MM.1S (cell line): ENCODE results near the gene EIF4EBP2.

ENCODE experiments used
- DNase-seq: peaks from one replicate; pipeline ENCODE4 v3.0.0-alpha.2; 2015
- H2AFZ ChIP-seq: fragments of 300-600 bp; sonication (generic); 2 replicates; pipeline ENCODE4 v1.6.0; 2016; ENCODE audit warnings: antibody characterized with exemption, low read length
- H3F3A ChIP-seq: fragments of 300-600 bp; sonication (generic); 2 replicates; pipeline ENCODE4 v1.6.1; 2016; ENCODE audit warnings: mild to moderate bottlenecking, antibody characterized with exemption, low read length, moderate library complexity, mixed read lengths; ENCODE audit not compliant: insufficient read depth
- H3K27ac ChIP-seq: fragments of 300-600 bp; sonication (generic); 2 replicates; pipeline ENCODE4 v1.5.1; 2016; ENCODE audit warnings: mild to moderate bottlenecking, low read length
- H3K27me3 ChIP-seq: fragments of 300-600 bp; sonication (generic); replicated peaks from 2 replicates; pipeline ENCODE4 v1.6.0; 2016; ENCODE audit warnings: low read length; ENCODE audit not compliant: insufficient read depth
- H3K36me3 ChIP-seq: fragments of 300-600 bp; sonication (generic); replicated peaks from 2 replicates; pipeline ENCODE4 v1.6.1; 2016; ENCODE audit warnings: mild to moderate bottlenecking, low read length, mixed read lengths; ENCODE audit not compliant: insufficient read depth
- H3K4me1 ChIP-seq: fragments of 300-600 bp; sonication (generic); 2 replicates; pipeline ENCODE4 v1.6.1; 2016; ENCODE audit warnings: low read length, mixed read lengths
- H3K4me2 ChIP-seq: fragments of 300-600 bp; sonication (generic); 2 replicates; pipeline ENCODE4 v1.6.0; 2016; ENCODE audit warnings: low read depth, low read length
- H3K4me3 ChIP-seq: fragments of 300-600 bp; sonication (generic); 2 replicates; pipeline ENCODE4 v1.5.1; 2016; ENCODE audit warnings: low read length, mixed read lengths
- H3K79me2 ChIP-seq: fragments of 300-600 bp; sonication (generic); 2 replicates; pipeline ENCODE4 v1.6.1; 2016; ENCODE audit warnings: mixed run types, low read length, mixed read lengths
- H3K9ac ChIP-seq: fragments of 300-600 bp; sonication (generic); 2 replicates; pipeline ENCODE4 v1.6.1; 2016; ENCODE audit warnings: low read length, mixed read lengths
- H3K9me2 ChIP-seq: fragments of 300-600 bp; sonication (generic); replicated peaks from 2 replicates; pipeline ENCODE4 v1.6.1; 2016; ENCODE audit warnings: mild to moderate bottlenecking, low read length, mixed read lengths; ENCODE audit not compliant: insufficient read depth
- H3K9me3 ChIP-seq: fragments of 300-600 bp; sonication (generic); replicated peaks from 2 replicates; pipeline ENCODE4 v1.6.1; 2016; ENCODE audit warnings: mild to moderate bottlenecking, low read length, mixed read lengths; ENCODE audit not compliant: insufficient read depth
- H4K20me1 ChIP-seq: fragments of 300-600 bp; sonication (generic); 2 replicates; pipeline ENCODE4 v1.6.1; 2016; ENCODE audit warnings: mild to moderate bottlenecking, low read length, moderate library complexity, mixed read lengths; ENCODE audit not compliant: insufficient read depth
- CTCF ChIP-seq: fragments of 300-600 bp; sonication (generic); IDR thresholded peaks from 2 replicates; pipeline ENCODE4 v1.5.1; 2016; ENCODE audit warnings: antibody characterized with exemption, low read length, mixed read lengths
- EZH2 ChIP-seq: fragments of 300-600 bp; sonication (generic); optimal IDR thresholded peaks from 2 replicates; pipeline ENCODE3; 2017; ENCODE audit warnings: low read depth, mild to moderate bottlenecking, antibody characterized with exemption, low read length, mixed read lengths
- EZH2phosphoT487 ChIP-seq: fragments of 300-600 bp; sonication (generic); IDR thresholded peaks from 2 replicates; pipeline ENCODE4 v1.6.1; 2018; ENCODE audit warnings: antibody characterized with exemption, low read length

EIF4EBP2 gene

GRCh38 chr10:70442332-70442988 is 38.5 kb downstream of the EIF4EBP2 start:
- Histone ChIP-seq H4K20me1 (no peaks in the 10 kb centered on the region), H3K4me1 (no peaks in the 10 kb centered on the region), H3K27me3 (peaks cover 17% of the 10 kb centered on the region), H3K4me2 (no peak overlapping the region), H3K36me3 (no peaks in the 10 kb centered on the region), H2AFZ (no peak overlapping the region), H3K27ac (no peak overlapping the region), H3K4me3 (no peak overlapping the region), H3K79me2 (no peaks in the 10 kb centered on the region), H3K9me3 (no peaks in the 10 kb centered on the region), H3K9ac (no peak overlapping the region), H3F3A (no peaks in the 10 kb centered on the region), H3K9me2 (no peaks in the 10 kb centered on the region)
- TF ChIP-seq CTCF (no peak), EZH2phosphoT487 (no peak), EZH2 (no peak)
- no peak for DNase-seq

- Histone ChIP-seq H3F3A (no peaks in the 10 kb centered on the region), H3K9me3 (no peaks in the 10 kb centered on the region), H3K27ac (no peak overlapping the region), H3K4me2 (no peak overlapping the region), H3K9me2 (no peaks in the 10 kb centered on the region), H3K36me3 (no peaks in the 10 kb centered on the region), H3K4me3 (no peak overlapping the region), H3K9ac (no peak overlapping the region), H2AFZ (no peak overlapping the region), H3K79me2 (no peaks in the 10 kb centered on the region), H4K20me1 (no peaks in the 10 kb centered on the region), H3K4me1 (no peaks in the 10 kb centered on the region), H3K27me3 (peaks cover 17% of the 10 kb centered on the region)
- DNase-seq = no peak
- no peak for TF ChIP-seq EZH2phosphoT487
- TF ChIP-seq EZH2 = no peak
- TF ChIP-seq CTCF = no peak
Measured at GRCh38 chr10:70444744-70445143, 40.8 kb downstream of the EIF4EBP2 start.

GRCh38 chr10:70445718-70446657 is 42.0 kb downstream of the EIF4EBP2 start:
- Histone ChIP-seq H3K9me2 (no peaks in the 10 kb centered on the region), H4K20me1 (no peaks in the 10 kb centered on the region), H3K36me3 (no peaks in the 10 kb centered on the region), H3F3A (no peaks in the 10 kb centered on the region), H3K4me1 (no peaks in the 10 kb centered on the region), H3K4me3 (no peak overlapping the region), H3K9ac (no peak overlapping the region), H3K4me2 (no peak overlapping the region), H3K79me2 (no peaks in the 10 kb centered on the region), H2AFZ (no peak overlapping the region), H3K27me3 (peaks cover 11% of the 10 kb centered on the region), H3K9me3 (no peaks in the 10 kb centered on the region), H3K27ac (no peak overlapping the region)
- DNase-seq = no peak
- TF ChIP-seq CTCF (no peak), EZH2 (no peak), EZH2phosphoT487 (no peak)
